ENCODE results near the gene OPA1.

Gene OPA1

GRCh38 chr3:193660171-193660570 is 67.2 kb downstream of the OPA1 start:
- TF ChIP-seq USF1 (IDR thresholded peaks at IDR 0.05) (no peak), CREB1 (IDR thresholded peaks at IDR 0.05; ENCODE audit: low read depth) (no peak), EP300 (IDR thresholded peaks at IDR 0.05; ENCODE audit: borderline replicate concordance) (no peak), TCF12 (IDR thresholded peaks at IDR 0.05; ENCODE audit: low read depth) (no peak), RAD21 (IDR thresholded peaks at IDR 0.05; ENCODE audit: low read depth) (no peak), FOXM1 (IDR thresholded peaks at IDR 0.05; ENCODE audit: borderline replicate concordance, low read depth) (no peak), YY1 (IDR thresholded peaks at IDR 0.05; ENCODE audit: low read depth) (no peak), CEBPB (IDR thresholded peaks at IDR 0.05) (no peak), EGR1 (IDR thresholded peaks at IDR 0.05) (no peak), TEAD4 (IDR thresholded peaks at IDR 0.05) (no peak), MAX (IDR thresholded peaks at IDR 0.05) (no peak), REST (IDR thresholded peaks at IDR 0.05; ENCODE audit: low read depth) (no peak), NFIC (IDR thresholded peaks at IDR 0.05) (no peak)

GRCh38 chr3:193660698-193661411 is 67.8 kb downstream of the OPA1 start:
- TF ChIP-seq CEBPB (IDR thresholded peaks at IDR 0.05) (no peak), YY1 (IDR thresholded peaks at IDR 0.05; ENCODE audit: low read depth) (no peak), MAX (IDR thresholded peaks at IDR 0.05) (no peak), RAD21 (IDR thresholded peaks at IDR 0.05; ENCODE audit: low read depth) (no peak), CREB1 (IDR thresholded peaks at IDR 0.05; ENCODE audit: low read depth) (no peak; the same call in 1 of the 2 replicates), EGR1 (IDR thresholded peaks at IDR 0.05) (no peak), FOXM1 (IDR thresholded peaks at IDR 0.05; ENCODE audit: borderline replicate concordance, low read depth) (no peak), USF1 (IDR thresholded peaks at IDR 0.05) (no peak), REST (IDR thresholded peaks at IDR 0.05; ENCODE audit: low read depth) (no peak), TCF12 (IDR thresholded peaks at IDR 0.05; ENCODE audit: low read depth) (no peak)

- no peak for TF ChIP-seq RAD21 (IDR thresholded peaks at IDR 0.05; ENCODE audit: low read depth)
- TF ChIP-seq YY1 (IDR thresholded peaks at IDR 0.05; ENCODE audit: low read depth), result no peak
- no peak for TF ChIP-seq USF1 (IDR thresholded peaks at IDR 0.05)
- no peak for TF ChIP-seq MAX (IDR thresholded peaks at IDR 0.05)
- no peak for TF ChIP-seq NFIC (IDR thresholded peaks at IDR 0.05)
- no peak for TF ChIP-seq TEAD4 (IDR thresholded peaks at IDR 0.05)
- TF ChIP-seq CEBPB (IDR thresholded peaks at IDR 0.05), result no peak
- no peak for TF ChIP-seq EP300 (IDR thresholded peaks at IDR 0.05; ENCODE audit: borderline replicate concordance)
- no peak for TF ChIP-seq CREB1 (IDR thresholded peaks at IDR 0.05; ENCODE audit: low read depth)
- no peak for TF ChIP-seq TAF1 (IDR thresholded peaks at IDR 0.05; ENCODE audit: low read depth)
- no peak for TF ChIP-seq EGR1 (IDR thresholded peaks at IDR 0.05)
- TF ChIP-seq TCF12 (IDR thresholded peaks at IDR 0.05; ENCODE audit: low read depth), result no peak
- TF ChIP-seq ZBTB7A (IDR thresholded peaks at IDR 0.05; ENCODE audit: low read depth), result no peak
- TF ChIP-seq REST (IDR thresholded peaks at IDR 0.05; ENCODE audit: low read depth), result no peak
These were observed 69.8 kb downstream of the OPA1 start for GRCh38 chr3:193662757-193663322.
